ENCODE results near the gene ATN1. TPM values are rescaled to one million over a fixed set of nuclear protein-coding genes. Genes with fewer than 3 reads are reported as not detected.
A peak's percentile ranks its signal among the peaks of the same experiment; 100 is the strongest.

ATN1 gene
- total RNA-seq, 4 donors from 2014 or later: 53.3 to 100 (median 84.9) TPM

DNA sequence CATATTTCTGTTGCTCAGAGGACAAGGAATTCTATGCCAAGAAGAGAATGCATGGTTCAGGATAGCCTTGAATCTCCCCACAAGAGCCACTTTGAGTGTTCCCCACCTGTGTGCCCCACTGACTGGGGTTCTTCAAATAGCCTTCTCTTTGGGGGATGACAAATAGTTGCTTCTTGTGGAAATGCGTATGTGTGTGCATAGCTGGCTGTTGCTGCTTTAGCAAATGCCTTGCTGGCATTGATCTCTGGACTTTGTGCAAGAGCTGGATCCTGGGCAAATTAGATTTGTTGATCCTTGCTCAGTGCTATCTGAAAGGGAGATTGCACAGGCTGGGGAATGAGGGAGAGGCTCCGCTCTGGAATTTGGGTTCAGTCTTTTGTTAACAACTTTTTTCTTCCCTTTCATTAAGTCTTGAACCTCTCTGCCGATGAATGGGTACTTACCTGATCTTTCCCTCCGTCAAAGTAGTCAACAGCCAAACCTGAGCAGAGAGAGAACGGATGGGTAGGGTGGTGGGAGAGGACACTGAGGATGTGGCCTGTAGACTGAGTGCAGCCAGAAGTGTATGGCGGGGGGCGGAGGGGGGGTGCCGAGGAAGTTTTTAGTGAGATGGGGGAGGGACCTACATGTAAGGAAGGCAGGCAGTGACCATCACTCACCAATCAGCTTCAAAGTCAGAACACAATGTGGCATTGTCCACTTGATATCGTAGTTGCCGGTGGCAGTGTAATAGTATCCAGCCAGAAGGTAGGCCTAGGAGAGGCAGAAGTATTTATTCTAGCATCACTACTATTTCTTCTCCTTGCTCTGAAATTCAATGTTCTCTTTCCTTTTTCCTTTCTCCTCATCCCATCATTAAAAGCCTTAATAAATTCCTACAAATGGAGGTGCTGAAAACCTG is 53.6 kb downstream of the ATN1 start:
- intact Hi-C loops (cut with DNase I): no loop called here
- Histone ChIP-seq H3K27ac (peak overlapping the region in 1 of 3 donors; percentile 78), H3K36me3 (peaks cover 30 to 40% of the 10 kb centered on the region in 2 donors)

GRCh38 chr12:6982532-6982931 is 54.8 kb downstream of the ATN1 start:
- Histone ChIP-seq H3K4me3 (replicated peaks in 1 of 3) (no peak overlapping the region), H3K9me3 (no peaks in the 10 kb centered on the region), H3K4me1 (peaks cover 17 to 26% of the 10 kb centered on the region in 2 donors), H3K27me3 (no peaks in the 10 kb centered on the region), H3K27ac (no peak overlapping the region), H3K36me3 (peaks cover 24 to 28% of the 10 kb centered on the region in 2 donors)
- TF ChIP-seq, protein P1, sequence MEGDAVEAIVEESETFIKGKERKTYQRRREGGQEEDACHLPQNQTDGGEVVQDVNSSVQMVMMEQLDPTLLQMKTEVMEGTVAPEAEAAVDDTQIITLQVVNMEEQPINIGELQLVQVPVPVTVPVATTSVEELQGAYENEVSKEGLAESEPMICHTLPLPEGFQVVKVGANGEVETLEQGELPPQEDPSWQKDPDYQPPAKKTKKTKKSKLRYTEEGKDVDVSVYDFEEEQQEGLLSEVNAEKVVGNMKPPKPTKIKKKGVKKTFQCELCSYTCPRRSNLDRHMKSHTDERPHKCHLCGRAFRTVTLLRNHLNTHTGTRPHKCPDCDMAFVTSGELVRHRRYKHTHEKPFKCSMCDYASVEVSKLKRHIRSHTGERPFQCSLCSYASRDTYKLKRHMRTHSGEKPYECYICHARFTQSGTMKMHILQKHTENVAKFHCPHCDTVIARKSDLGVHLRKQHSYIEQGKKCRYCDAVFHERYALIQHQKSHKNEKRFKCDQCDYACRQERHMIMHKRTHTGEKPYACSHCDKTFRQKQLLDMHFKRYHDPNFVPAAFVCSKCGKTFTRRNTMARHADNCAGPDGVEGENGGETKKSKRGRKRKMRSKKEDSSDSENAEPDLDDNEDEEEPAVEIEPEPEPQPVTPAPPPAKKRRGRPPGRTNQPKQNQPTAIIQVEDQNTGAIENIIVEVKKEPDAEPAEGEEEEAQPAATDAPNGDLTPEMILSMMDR (IDR thresholded peaks at IDR 0.05): no peak
- no peak for TF ChIP-seq POLR2A (IDR thresholded peaks at IDR 0.05)
- DNase-seq: no peak
- WGBS, 2 donors: 82 to 86% methylated on average over 7 of the region's 7 CpGs
- intact Hi-C loops (cut with DNase I): no loop called here

More for the DNA sequence above, 53.6 kb downstream of the ATN1 start:
- Histone ChIP-seq H3K9me3 (no peaks in the 10 kb centered on the region), H3K4me1 (peaks cover 17 to 21% of the 10 kb centered on the region in 2 donors), H3K4me3 (replicated peaks in 1 of 3) (no peak overlapping the region), H3K27me3 (no peaks in the 10 kb centered on the region)
- no peak for TF ChIP-seq POLR2A (IDR thresholded peaks at IDR 0.05)
- TF ChIP-seq, protein P1 (IDR thresholded peaks at IDR 0.05): no peak
- WGBS, 2 donors: 91 to 94% methylated on average over 10 of the region's 10 CpGs
- no peak for DNase-seq

DNA sequence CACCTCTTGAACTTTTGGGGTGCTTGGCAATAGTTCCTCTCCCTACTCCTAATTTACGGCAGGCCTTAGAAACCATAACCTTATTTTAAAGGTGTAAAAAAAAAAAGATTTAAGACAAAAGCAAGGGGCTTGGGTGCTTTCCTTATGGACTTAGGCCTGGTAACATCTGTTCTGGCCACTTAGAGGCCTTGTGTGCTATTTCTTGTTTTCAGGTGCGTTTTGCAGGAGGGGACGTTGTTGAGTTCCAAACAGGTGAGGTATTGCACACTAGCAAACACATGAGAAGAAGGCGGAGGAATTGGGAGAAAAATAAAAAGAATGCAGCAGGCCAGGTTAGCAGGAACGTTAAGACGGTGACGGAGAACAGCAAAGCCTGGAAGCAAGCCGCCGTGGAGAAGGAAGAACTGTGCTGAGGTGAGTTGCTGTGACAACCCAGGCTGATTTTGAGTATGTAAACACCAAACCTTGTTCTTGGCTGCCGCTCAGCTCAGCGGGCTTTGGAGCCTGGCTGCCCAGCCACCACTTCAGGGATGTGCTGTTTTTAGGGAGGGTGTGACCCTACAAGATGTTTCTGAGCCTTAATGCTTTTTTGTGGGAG is 60.3 kb downstream of the ATN1 start:
- TF ChIP-seq POLR2A (IDR thresholded peaks at IDR 0.05): peak in 1 of 2 donors; percentile 42
- TF ChIP-seq, protein P1 (IDR thresholded peaks at IDR 0.05): no peak
- Histone ChIP-seq H3K4me1 (peaks cover 20 to 26% of the 10 kb centered on the region in 2 donors), H3K4me3 (replicated peaks in 1 of 3) (no peak overlapping the region), H3K27me3 (no peaks in the 10 kb centered on the region), H3K9me3 (no peaks in the 10 kb centered on the region), H3K36me3 (peaks cover 0 to 3% of the 10 kb centered on the region in 2 donors), H3K27ac (peak overlapping the region; percentile 73 to 96 (median 89))
- 57 to 61% methylated on average over 11 of the region's 11 CpGs for WGBS, 2 donors
- intact Hi-C loops (cut with DNase I): no loop called here
- peak; percentile 92 to 94 for DNase-seq

MicroRNA genes within 50 kb of the gene (microRNA counts, 767-probe panel; counts per million panel counts)
- microRNA hsa-miR-141-3p (3,968 to 7,606 counts per million in 2 donors), microRNA hsa-miR-200c-3p (4,397 to 8,239 counts per million in 2 donors)

Small RNA genes lying within 50 kb of the gene (microRNA-seq; reads per million reads assigned to microRNA genes)
- gene MIR141 (1,573 reads per million, percentile 85 among the genes with 10 or more reads in this experiment), gene MIR200C (65,129 reads per million, percentile 98 among the genes with 10 or more reads in this experiment)

Small RNA genes lying within 50 kb of the gene (small RNA-seq; reads per million reads assigned to genes)
- gene MIR141: 22.7 reads per million, percentile 94 among the genes with 10 or more reads in this experiment
- 47.1 reads per million, percentile 95 among the genes with 10 or more reads in this experiment for gene MIR200C
- not detected for gene RNU7-1
- gene SCARNA12: not detected

Other genes starting within 250 kb of the ATN1 start
- 10 to 100 TPM; 41.9 to 72.8 (median 53.1) TPM for gene ZNF384, start 238.6 kb upstream of the ATN1 start, total RNA-seq
- under 1 TPM in 2 of 4 donors, not detected in 2; 0.11 to 0.39 TPM for gene PIANP, start 227.1 kb upstream of the ATN1 start, total RNA-seq
- gene COPS7A, start 203.9 kb upstream of the ATN1 start, total RNA-seq: 10 to 100 TPM; 44.5 to 86.7 (median 63.1) TPM
- 100 to 1,000 TPM; 110 to 253 (median 196) TPM for gene MLF2, start 174.8 kb upstream of the ATN1 start, total RNA-seq
- 100 to 1,000 TPM in 2 of 4 donors, 10 to 100 TPM in 2; 60.0 to 186 (median 103) TPM for gene PTMS, start 161.6 kb upstream of the ATN1 start, total RNA-seq
- gene LAG3, start 155.4 kb upstream of the ATN1 start, total RNA-seq: under 1 TPM in 1 of 4 donors, not detected in 3; 0.13 TPM
- gene CD4, start 138.4 kb upstream of the ATN1 start, total RNA-seq: 1 to 10 TPM; 3.5 to 8.1 (median 3.9) TPM
- 1 to 10 TPM in 1 of 4 donors, under 1 TPM in 3; 0.34 to 1.1 (median 0.56) TPM for gene GPR162, start 106.1 kb upstream of the ATN1 start, total RNA-seq
- gene P3H3, start 99.6 kb upstream of the ATN1 start, total RNA-seq: 10 to 100 TPM; 13.6 to 27.9 (median 20.3) TPM
- 1 to 10 TPM in 3 of 4 donors, under 1 TPM in 1; 0.39 to 3.0 (median 2.1) TPM for gene GNB3, start 87.0 kb upstream of the ATN1 start, total RNA-seq
- gene CDCA3, start 76.7 kb upstream of the ATN1 start, total RNA-seq: 1 to 10 TPM in 2 of 4 donors, under 1 TPM in 2; 0.73 to 1.3 (median 0.90) TPM
- gene USP5, start 75.8 kb upstream of the ATN1 start, total RNA-seq: 10 to 100 TPM; 34.7 to 68.6 (median 58.9) TPM
- gene TPI1, start 60.4 kb upstream of the ATN1 start, total RNA-seq: 100 to 1,000 TPM; 363 to 700 (median 468) TPM
- 10 to 100 TPM; 16.3 to 35.0 (median 25.6) TPM for gene SPSB2, start 54.7 kb upstream of the ATN1 start, total RNA-seq
- 10 to 100 TPM in 3 of 4 donors, 1 to 10 TPM in 1; 8.7 to 16.4 (median 13.0) TPM for gene LRRC23, start 23.1 kb upstream of the ATN1 start, total RNA-seq
- 10 to 100 TPM; 13.0 to 25.3 (median 19.8) TPM for gene ENO2, start 13.4 kb upstream of the ATN1 start, total RNA-seq
- not detected for gene RNU7-1, start 15.9 kb downstream of the ATN1 start, total RNA-seq
- gene C12orf57, start 16.1 kb downstream of the ATN1 start, total RNA-seq: 100 to 1,000 TPM; 344 to 666 (median 383) TPM
- gene PTPN6, start 23.4 kb downstream of the ATN1 start, total RNA-seq: 10 to 100 TPM; 21.7 to 32.3 (median 31.4) TPM
- 100 to 1,000 TPM; 153 to 284 (median 220) TPM for gene PHB2, start 42.7 kb downstream of the ATN1 start, total RNA-seq
- 10 to 100 TPM; 19.9 to 53.1 (median 45.6) TPM for gene EMG1, start 43.0 kb downstream of the ATN1 start, total RNA-seq
- gene LPCAT3, start 90.5 kb downstream of the ATN1 start, total RNA-seq: 10 to 100 TPM; 45.1 to 68.4 (median 58.5) TPM
- 100 to 1,000 TPM; 137 to 470 (median 255) TPM for gene C1S, start 132.8 kb downstream of the ATN1 start, total RNA-seq
- 100 to 1,000 TPM; 132 to 545 (median 312) TPM for gene C1R, start 164.5 kb downstream of the ATN1 start, total RNA-seq
- 100 to 1,000 TPM in 1 of 4 donors, 10 to 100 TPM in 3; 39.2 to 153 (median 59.5) TPM for gene C1RL, start 181.3 kb downstream of the ATN1 start, total RNA-seq
- 1 to 10 TPM in 2 of 4 donors, not detected in 2; 2.8 to 4.5 TPM for gene RBP5, start 200.9 kb downstream of the ATN1 start, total RNA-seq
- gene CLSTN3, start 202.4 kb downstream of the ATN1 start, total RNA-seq: 10 to 100 TPM; 18.0 to 53.4 (median 37.3) TPM